HG02884 (cell line): ENCODE measurements around the gene MPO.

Experiments
- ATAC-seq: cut with Tn5 transposase; IDR thresholded peaks from one replicate; pipeline ENCODE4 v1.9.1; 2021; ENCODE audit warnings: mild to moderate bottlenecking, moderate library complexity; ENCODE audit not compliant: unreplicated experiment

The MPO gene

DNA sequence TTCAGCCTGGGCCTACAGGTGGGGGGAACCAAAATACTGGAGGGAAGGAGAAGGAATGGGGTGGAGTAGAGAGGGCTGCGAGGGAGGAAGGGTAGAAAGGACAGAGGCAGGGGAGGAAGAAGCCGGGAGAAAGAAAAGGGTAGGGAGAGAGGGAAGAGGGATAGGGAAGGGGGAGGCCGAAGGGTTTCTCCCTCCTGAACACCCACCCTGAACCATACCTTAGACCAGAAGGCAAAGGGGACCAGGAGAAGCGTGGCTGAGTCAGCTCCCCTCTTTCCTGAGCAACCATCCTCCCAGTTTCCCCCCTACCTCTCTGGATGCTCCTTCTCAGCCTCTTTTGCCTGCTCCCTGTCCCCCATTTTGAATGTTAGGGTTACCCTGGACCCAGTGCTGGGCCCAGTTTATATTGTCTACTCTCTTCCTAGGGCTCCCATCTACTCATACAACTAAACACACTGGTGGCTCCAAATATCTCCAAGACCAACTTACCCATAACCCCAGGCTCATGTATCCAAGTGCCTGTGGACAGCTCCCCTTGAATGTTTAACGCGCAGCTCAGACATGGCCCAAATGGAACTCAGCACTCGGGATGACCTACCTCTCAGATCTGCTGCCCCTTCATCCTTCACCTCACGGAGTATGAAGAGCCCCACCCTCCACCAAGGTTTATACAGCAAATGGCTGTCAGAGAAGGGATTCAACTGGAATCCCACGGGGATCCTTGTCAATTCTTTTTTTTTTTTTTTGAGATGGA lies 40.0 kb upstream of the MPO start:
- ATAC-seq: no peak

DNA sequence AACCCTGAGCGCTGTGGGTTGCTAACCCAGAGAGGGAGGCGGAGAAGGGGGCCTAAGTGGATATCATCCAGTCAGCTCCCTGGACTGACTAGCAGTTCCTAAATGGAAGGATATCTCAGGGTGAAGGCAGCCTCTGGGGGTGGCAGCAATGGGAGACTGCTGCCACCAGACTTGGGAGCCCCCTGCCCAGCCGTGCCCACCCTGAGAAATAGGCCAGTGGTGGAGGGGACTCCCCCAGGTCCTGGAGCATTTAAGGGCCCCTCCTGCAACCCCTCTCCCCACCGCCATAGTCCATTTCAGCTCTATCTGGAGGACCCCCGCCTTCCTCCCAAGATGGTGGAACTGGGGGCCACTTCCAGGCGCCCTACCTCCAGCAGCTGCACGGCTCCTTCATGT lies 39.4 kb upstream of the MPO start:
- ATAC-seq: no peak

GRCh38 chr17:58319173-58320162 lies 38.7 kb upstream of the MPO start:
- ATAC-seq: no peak

DNA sequence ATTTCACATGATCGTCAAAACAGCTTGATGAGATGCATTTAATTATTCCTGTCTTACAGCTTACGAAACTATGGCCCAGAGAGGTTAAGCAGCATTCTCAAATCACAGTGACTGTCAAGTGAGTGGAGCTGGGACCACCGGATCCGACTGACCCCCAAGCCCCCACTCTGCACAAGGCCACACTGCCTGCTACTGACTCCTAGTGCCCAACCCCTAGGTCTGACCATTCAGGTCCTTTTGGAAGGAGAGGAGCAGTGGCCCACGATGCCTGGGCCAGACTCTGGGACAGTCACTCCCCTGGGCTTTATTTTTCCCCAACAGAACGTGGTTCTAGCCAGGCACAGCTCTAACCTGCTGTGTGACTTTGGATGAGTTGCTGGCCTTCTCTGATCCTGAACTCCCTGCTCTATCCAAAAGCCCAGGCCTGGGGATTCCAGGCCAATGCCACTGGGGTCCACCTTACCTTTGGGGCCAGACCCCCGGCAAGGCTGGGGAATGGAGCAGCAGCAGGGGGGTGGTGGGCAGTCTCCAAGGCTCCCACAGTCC lies 38.0 kb upstream of the MPO start:
- ATAC-seq: no peak

DNA sequence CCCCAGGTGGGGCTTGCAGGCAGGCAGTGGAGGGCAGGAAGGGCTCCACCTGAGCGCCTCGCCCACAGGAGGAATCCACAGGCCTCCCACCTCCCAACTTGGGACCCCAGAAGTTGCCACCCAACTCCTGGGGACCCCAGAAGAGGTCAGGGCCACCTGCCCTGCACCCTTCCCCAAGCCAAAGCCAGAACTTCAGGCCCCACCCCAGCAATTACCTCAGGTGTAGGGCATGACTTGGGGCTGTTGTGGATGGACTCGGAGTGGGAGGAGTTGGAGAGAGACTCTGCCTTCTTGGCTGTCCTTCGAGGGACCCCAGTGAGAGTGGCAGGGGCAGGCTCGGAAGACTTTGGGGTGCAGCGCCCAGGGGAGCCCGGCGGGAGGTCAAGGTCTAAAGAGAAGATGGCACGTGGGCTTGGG lies 37.3 kb upstream of the MPO start:
- ATAC-seq: no peak

DNA sequence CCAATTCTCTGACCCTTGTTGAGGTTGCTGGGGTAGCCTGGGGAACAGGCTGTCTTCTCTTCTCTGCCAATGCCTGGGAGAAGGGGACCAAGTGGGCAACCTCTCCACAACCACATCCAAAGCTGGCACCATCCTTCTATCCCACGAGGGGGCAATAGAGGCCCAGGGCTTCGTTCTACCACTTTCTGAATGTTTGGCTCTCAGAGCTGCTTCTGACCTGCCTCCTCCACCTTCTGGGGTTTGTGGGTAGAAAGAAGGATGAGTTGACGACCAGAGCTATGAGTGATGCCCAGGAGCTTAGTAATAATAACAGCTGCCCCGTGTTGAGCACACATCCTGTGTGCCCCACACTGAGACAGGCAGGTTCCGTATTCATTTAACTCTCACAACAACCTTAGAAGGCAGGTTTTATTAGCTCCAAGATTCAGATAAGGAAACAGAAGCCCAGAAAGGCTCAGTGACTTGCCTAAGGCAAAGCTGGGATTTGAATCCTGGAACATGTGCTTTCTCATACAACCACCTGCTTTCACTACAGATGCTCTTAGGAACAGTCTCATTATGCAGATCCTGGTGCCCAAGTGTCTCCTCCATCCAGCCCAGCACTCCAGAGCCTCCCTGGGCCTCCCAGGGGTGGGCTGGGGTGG lies 36.8 kb upstream of the MPO start:
- ATAC-seq: no peak

DNA sequence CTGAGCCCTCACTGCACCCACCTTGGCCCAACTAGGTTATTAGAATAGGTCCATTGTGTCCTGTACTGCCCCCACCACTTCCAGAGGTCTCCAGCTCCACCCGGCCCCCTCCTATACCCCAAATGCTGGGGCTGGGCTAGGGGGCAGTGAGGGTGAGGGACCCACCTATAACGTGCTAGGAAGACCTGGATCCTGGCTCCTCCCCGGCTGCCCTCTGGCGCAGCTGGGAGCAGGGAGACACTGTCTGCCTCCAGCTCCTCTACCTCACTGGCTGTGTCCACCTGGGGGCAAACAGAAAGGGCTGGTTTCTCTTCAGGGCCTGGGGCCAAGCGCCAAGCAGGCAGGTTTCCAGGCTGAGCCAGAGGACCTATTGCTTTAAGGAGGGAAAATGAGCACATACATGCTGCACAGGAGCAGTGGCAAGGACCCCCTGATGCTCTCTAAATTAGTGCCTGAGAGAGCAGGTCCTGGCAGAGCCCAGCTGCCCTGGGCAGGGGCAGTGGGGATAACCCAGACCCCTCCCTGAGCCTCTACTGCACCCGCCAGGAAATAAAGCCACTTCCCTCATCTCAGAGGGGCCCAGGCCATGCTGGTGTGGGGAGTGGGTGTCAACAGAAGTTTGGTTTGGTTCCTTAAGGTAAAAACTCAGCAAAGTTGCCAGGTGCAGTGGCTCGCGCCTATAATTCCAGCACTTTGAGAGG lies 35.7 kb upstream of the MPO start:
- no peak for ATAC-seq

- no peak for ATAC-seq
These were observed 35.0 kb upstream of the MPO start for GRCh38 chr17:58315750-58316149.

DNA sequence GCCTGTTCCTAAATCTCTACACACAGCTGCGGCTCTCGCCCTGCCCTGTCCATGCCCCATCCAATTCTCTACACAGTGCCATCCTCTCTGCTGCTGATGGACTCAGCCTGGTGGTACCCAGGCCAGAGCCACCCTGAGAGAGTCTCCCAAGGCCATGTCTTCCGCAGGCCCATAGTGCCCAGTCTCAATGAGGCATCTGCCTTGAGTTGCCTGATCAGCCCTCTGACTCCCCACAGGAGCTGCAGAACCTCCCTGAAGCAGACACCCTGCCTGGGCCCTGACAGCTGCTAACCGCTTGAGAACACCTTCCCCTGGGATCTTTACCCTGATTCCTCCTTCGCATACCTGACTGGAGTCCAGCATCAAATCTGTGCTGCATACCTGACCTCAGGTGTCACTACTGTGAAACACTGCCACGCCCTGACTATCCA lies 34.6 kb upstream of the MPO start:
- no peak for ATAC-seq

- no peak for ATAC-seq
These were observed 33.9 kb upstream of the MPO start for GRCh38 chr17:58314706-58315015.

DNA sequence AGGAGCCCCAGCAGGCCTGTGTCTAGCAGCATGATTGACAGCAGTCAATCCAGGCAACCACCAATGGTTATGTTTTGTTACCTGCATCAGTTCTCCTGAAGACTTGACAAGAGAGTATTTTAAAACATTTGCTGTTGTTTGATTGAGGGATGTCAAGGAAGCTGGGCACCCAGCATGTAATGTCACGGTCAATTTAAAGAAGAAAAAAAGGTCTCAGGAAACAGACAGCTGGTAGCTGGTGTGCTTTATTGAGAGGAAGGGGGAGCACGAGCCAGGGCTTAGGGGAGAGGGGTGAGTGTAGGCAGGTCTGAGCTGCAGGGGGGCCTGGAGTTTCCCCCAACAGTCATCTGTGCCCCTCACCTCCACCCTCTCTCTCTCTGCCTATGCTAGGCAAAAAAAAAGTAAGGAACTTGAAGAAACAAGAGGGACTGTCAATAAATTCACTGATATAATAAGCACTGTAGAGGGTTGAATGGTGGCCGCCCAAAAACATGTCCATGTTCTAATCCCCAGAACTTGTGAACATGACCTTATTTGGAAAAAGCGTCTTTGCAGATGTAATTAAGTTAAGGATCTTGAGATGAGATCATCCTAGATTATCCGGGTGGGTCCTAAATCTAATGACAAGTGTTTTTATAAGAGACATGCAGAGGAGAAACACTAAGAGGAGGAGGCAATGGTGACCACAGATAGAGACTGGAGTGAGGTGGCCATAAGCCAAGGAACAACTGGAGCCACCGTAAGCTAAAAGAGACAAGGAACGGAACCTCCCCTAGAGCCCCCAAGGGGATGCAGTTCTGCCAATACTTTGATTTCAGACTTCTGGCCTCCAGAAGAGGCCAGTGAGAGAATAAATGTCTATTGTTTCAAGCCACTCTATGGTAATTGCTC lies 33.3 kb upstream of the MPO start:
- ATAC-seq: no peak

GRCh38 chr17:58312829-58313228 lies 32.1 kb upstream of the MPO start:
- ATAC-seq: no peak

GRCh38 chr17:58312021-58312630 lies 31.4 kb upstream of the MPO start:
- no peak for ATAC-seq

- no peak for ATAC-seq
These were observed 30.7 kb upstream of the MPO start for GRCh38 chr17:58311429-58311894.

GRCh38 chr17:58310511-58311428 lies 30.0 kb upstream of the MPO start:
- no peak for ATAC-seq

DNA sequence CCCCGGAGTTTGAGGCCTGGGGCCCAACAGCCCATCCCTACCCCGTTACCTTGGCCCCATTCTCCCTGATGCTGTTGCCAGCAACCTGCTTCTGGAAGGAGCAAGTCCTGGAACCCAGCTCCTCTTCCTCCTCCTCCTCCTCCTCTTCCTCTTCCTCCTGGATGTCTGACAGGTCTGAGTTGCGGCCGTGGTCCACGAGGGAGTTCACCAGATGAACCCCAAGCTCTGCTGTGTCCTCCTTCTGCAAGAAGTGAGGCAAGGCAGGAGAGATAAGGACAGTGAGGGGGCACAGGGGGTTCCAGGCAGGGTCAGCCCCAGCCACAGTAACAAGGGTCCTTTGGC lies 29.2 kb upstream of the MPO start:
- no peak for ATAC-seq

GRCh38 chr17:58308985-58309917 lies 28.5 kb upstream of the MPO start:
- ATAC-seq: no peak
